Lung (tissue), 12 donors: Measurements from ENCODE around the gene ARL8B. TPM values are rescaled to one million over a fixed set of nuclear protein-coding genes. Genes with fewer than 3 reads are reported as not detected.

ENCODE experiments used
- ATAC-seq: fragments of 200-7000 bp; cut with Tn5 transposase; one replicate; pipeline ENCODE4 v1.9.1; 2020; ENCODE audit warnings: moderate number of reproducible peaks; ENCODE audit not compliant: insufficient read depth, low FRiP score
- DNase-seq, 3 donors: peaks; one replicate each; pipeline ENCODE4 v3.0.0-alpha.2; 2013 to 2017
- H3K27ac ChIP-seq, 2 donors: one replicate each; pipeline ENCODE4 v1.5.1; 2013; ENCODE audit warnings: mild to moderate bottlenecking in 2 of 2, moderate library complexity in 2 of 2, control low read depth in 1 of 2, inconsistent platforms in 1 of 2, low read depth in 1 of 2, low read length in 1 of 2
- H3K27me3 ChIP-seq, 3 donors: one replicate each; pipeline ENCODE4 v1.5.1; 2013; ENCODE audit warnings: low read length in 2 of 3; ENCODE audit not compliant: control insufficient read depth in 3 of 3, insufficient read depth in 3 of 3
- H3K36me3 ChIP-seq, 4 donors: one replicate each; pipeline ENCODE4 v1.5.1; 2013; ENCODE audit warnings: low read length in 4 of 4, mild to moderate bottlenecking in 1 of 4, moderate library complexity in 1 of 4; ENCODE audit not compliant: control insufficient read depth in 4 of 4, insufficient read depth in 4 of 4
- H3K4me1 ChIP-seq, 5 donors: one replicate each; pipeline ENCODE4 v1.5.1; 2013; ENCODE audit warnings: low read length in 5 of 5, mild to moderate bottlenecking in 2 of 5, moderate library complexity in 1 of 5; ENCODE audit not compliant: control insufficient read depth in 5 of 5, insufficient read depth in 5 of 5
- H3K4me3 ChIP-seq: one replicate; pipeline ENCODE4 v1.5.1; 2013; ENCODE audit warnings: mild to moderate bottlenecking, control low read depth, moderate library complexity
- H3K9ac ChIP-seq, 2 donors: one replicate each; pipeline ENCODE4 v1.5.1; 2013; ENCODE audit warnings: low read length in 2 of 2, control low read depth in 1 of 2; ENCODE audit not compliant: insufficient read depth in 1 of 2
- H3K9me3 ChIP-seq, 4 donors: one replicate each; pipeline ENCODE4 v1.5.1; 2013; ENCODE audit warnings: low read length in 3 of 4, mild to moderate bottlenecking in 1 of 4, moderate library complexity in 1 of 4; ENCODE audit not compliant: control insufficient read depth in 4 of 4, insufficient read depth in 3 of 4
- CTCF ChIP-seq: IDR thresholded peaks from 2 replicates; pipeline ENCODE4 v1.5.1; 2012; ENCODE audit warnings: mild to moderate bottlenecking; ENCODE audit errors: control extremely low read depth, extremely low read depth
- WGBS, 2 donors: extraction: QIAGEN DNeasy Blood & Tissue Kit; methylation state at CpG; one replicate each; pipeline ENCODE4 v1.1.7; 2013; 5-methylcytosine and 5-hydroxymethylcytosine counted together
- polyA plus RNA-seq, 2 donors: library from polyadenylated mRNA; stranded (reverse); fragments of 200-250 nt; gene quantifications; one replicate each; pipeline ENCODE4 v1.2.1, GENCODE V29; 2013
- total RNA-seq, 2 donors: library from RNA; depleted of rRNA in 1 of 2; stranded (reverse); fragments of >200 nt in 1 of 2; gene quantifications; one replicate each; pipeline ENCODE4 v1.2.1, GENCODE V29; 2014 to 2021
- donor health status: control.
- donor health status: control.
- donor health status: Bipolar disorder and iron deficiency.
- donor health status: healthy.
- donor health status: DM: yes; HTN: yes; CAD: no.

The ARL8B gene
- total and polyA plus RNA-seq, 4 donors: 58.9 to 108 (median 74.8) TPM

GRCh38 chr3:5184499-5184898 is 62.4 kb downstream of the ARL8B start:
- DNase-seq (peak in 2 of 3 donors; percentile 31 to 54), ATAC-seq (no peak)
- WGBS, 2 donors: 38 to 52% methylated on average over 6 of the region's 6 CpGs
- Histone ChIP-seq H3K9me3 (no peaks in the 10 kb centered on the region), H3K27ac (no peak overlapping the region), H3K27me3 (no peaks in the 10 kb centered on the region), H3K36me3 (peaks cover 0 to 15% (median 7%) of the 10 kb centered on the region in 4 donors), H3K4me3 (no peak overlapping the region), H3K9ac (no peak overlapping the region), H3K4me1 (peaks cover 0 to 16% (median 6%) of the 10 kb centered on the region in 5 donors)
- no peak for TF ChIP-seq CTCF

GRCh38 chr3:5185093-5185673 is 63.1 kb downstream of the ARL8B start:
- H3K4me1 ChIP-seq: peaks cover 1 to 16% (median 6%) of the 10 kb centered on the region in 5 donors
- H3K36me3 ChIP-seq: peaks cover 0 to 14% (median 7%) of the 10 kb centered on the region in 4 donors
- no peak for DNase-seq
- H3K27ac ChIP-seq: no peak overlapping the region
- 75 to 82% methylated on average over 5 of the region's 5 CpGs for WGBS, 2 donors
- H3K4me3 ChIP-seq: no peak overlapping the region
- no peaks in the 10 kb centered on the region for H3K27me3 ChIP-seq
- H3K9me3 ChIP-seq: no peaks in the 10 kb centered on the region
- H3K9ac ChIP-seq: no peak overlapping the region
- TF ChIP-seq CTCF: no peak
- ATAC-seq: no peak

GRCh38 chr3:5186089-5186857 is 64.2 kb downstream of the ARL8B start:
- 37 to 49% methylated on average over 6 of the region's 6 CpGs for WGBS, 2 donors

More at GRCh38 chr3:5186089-5186857, 64.2 kb downstream of the ARL8B start:
- TF ChIP-seq CTCF: no peak
- peak overlapping the region; percentile 12 to 56 for H3K27ac ChIP-seq
- peaks cover 0 to 8% (median 5%) of the 10 kb centered on the region in 4 donors for H3K36me3 ChIP-seq
- H3K9ac ChIP-seq: no peak overlapping the region
- no peak for ATAC-seq
- peaks cover 5 to 19% (median 6%) of the 10 kb centered on the region in 5 donors for H3K4me1 ChIP-seq
- no peak overlapping the region for H3K4me3 ChIP-seq
- no peaks in the 10 kb centered on the region for H3K27me3 ChIP-seq
- H3K9me3 ChIP-seq: no peaks in the 10 kb centered on the region
- DNase-seq: peak in 2 of 3 donors; percentile 29 to 35
